Left lobe of liver (tissue), 2 donors: ENCODE results near the gene SFR1. TPM values are rescaled to one million over a fixed set of nuclear protein-coding genes. Genes with fewer than 3 reads are reported as not detected.

Experiments
- ATAC-seq: fragments of 200-7000 bp; cut with Tn5 transposase; one replicate; pipeline ENCODE4 v1.9.1; 2020; ENCODE audit warnings: mild to moderate bottlenecking, moderate library complexity
- DNase-seq: peaks from one replicate; pipeline ENCODE4 v3.0.0-alpha.2; 2020; ENCODE audit warnings: low spot score
- total RNA-seq: library from RNA; stranded (reverse); gene quantifications from one replicate; pipeline ENCODE4 v1.2.1, GENCODE V29; 2021
- donor health status: DM: no; HTN: no; CAD: no; lungs with moderate emphysema.
- donor health status: DM: no; HTN: yes; CAD: no.

The SFR1 gene
- total RNA-seq = 1.2 TPM

GRCh38 chr10:104121485-104122224 is at the start of gene SFR1:
Gene SFR1 (plus strand): TSS chr10:104122171. CDS start chr10:104122184, 13 bp downstream.
- DNase-seq (peak; percentile 100), ATAC-seq (peak; percentile 93)

- ATAC-seq = no peak
- DNase-seq = no peak
Measured at GRCh38 chr10:104072786-104073185, 49.2 kb upstream of the SFR1 start.

GRCh38 chr10:104074505-104074904 is 47.5 kb upstream of the SFR1 start:
- DNase-seq (no peak), ATAC-seq (no peak)

- peak; percentile 82 for ATAC-seq
- peak; percentile 60 for DNase-seq
Measured at GRCh38 chr10:104076743-104077160, 45.2 kb upstream of the SFR1 start.

GRCh38 chr10:104077247-104077646 is 44.7 kb upstream of the SFR1 start:
- no peak for DNase-seq
- ATAC-seq = no peak

GRCh38 chr10:104077663-104078151 is 44.3 kb upstream of the SFR1 start:
- ATAC-seq = no peak
- no peak for DNase-seq

- DNase-seq (no peak), ATAC-seq (peak; percentile 63)
Measured at GRCh38 chr10:104080762-104081161, 41.2 kb upstream of the SFR1 start.

- ATAC-seq (no peak), DNase-seq (no peak)
Measured at GRCh38 chr10:104081998-104082397, 40.0 kb upstream of the SFR1 start.

- ATAC-seq = no peak
- DNase-seq = no peak
Measured at GRCh38 chr10:104084482-104085142, 37.4 kb upstream of the SFR1 start.

GRCh38 chr10:104085801-104086400 is 36.1 kb upstream of the SFR1 start, which contains the start of gene COL17A1:
Gene COL17A1 (minus strand): TSS chr10:104085880. CDS start chr10:104080673, 5,207 bp downstream.
- DNase-seq = no peak
- no peak for ATAC-seq

- ATAC-seq = no peak
- DNase-seq = no peak
Measured at GRCh38 chr10:104088239-104088638, 33.7 kb upstream of the SFR1 start.

- no peak for DNase-seq
- ATAC-seq = no peak
Measured at GRCh38 chr10:104089621-104090020, 32.4 kb upstream of the SFR1 start.

GRCh38 chr10:104090611-104091010 is 31.4 kb upstream of the SFR1 start:
- DNase-seq (no peak), ATAC-seq (no peak)

GRCh38 chr10:104092749-104093148 is 29.2 kb upstream of the SFR1 start:
- DNase-seq (no peak), ATAC-seq (no peak)

- no peak for DNase-seq
- ATAC-seq = peak; percentile 93
Measured at GRCh38 chr10:104096692-104097091, 25.3 kb upstream of the SFR1 start.

GRCh38 chr10:104098358-104098925 is 23.5 kb upstream of the SFR1 start:
- no peak for DNase-seq

GRCh38 chr10:104099269-104099668 is 22.7 kb upstream of the SFR1 start:
- DNase-seq (no peak), ATAC-seq (no peak)

More at GRCh38 chr10:104098358-104098925, 23.5 kb upstream of the SFR1 start:
- no peak for ATAC-seq

- no peak for ATAC-seq
- no peak for DNase-seq
Measured at GRCh38 chr10:104099941-104100340, 22.0 kb upstream of the SFR1 start.

GRCh38 chr10:104100795-104101194 is 21.2 kb upstream of the SFR1 start:
- ATAC-seq (peak; percentile 75), DNase-seq (no peak)

- no peak for ATAC-seq
- DNase-seq = no peak
Measured at GRCh38 chr10:104101902-104102301, 20.1 kb upstream of the SFR1 start.

- ATAC-seq (no peak), DNase-seq (no peak)
Measured at GRCh38 chr10:104103956-104104355, 18.0 kb upstream of the SFR1 start.
